Fibroblast of peridontal ligament (primary cell): ENCODE data around the gene CCDC127.

ENCODE experiments used
- DNase-seq: peaks from one replicate; pipeline ENCODE4 v3.0.0-alpha.2; 2010; ENCODE audit errors: extremely low read depth

The CCDC127 gene

DNA sequence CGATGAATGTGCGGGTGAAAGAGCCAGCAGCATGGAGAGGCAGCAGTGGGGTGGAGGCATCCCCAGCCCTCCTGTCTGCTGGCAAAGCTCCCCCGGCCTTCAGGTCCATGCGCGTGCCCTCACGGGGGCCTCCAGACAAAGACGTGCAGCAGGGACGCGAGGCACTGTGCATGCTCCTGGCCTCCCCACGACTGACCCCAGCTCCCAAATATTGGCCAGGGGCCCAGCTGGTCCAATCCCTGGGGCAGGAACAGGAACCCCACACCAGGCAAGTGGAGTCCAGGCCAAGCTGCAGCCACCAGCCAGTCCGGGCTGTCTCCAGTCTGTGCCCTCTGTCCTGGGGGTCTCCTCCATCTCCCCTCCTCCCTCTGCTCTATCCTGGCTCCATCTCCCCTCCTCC, 60.2 kb downstream of the CCDC127 start:
- no peak for DNase-seq

DNA sequence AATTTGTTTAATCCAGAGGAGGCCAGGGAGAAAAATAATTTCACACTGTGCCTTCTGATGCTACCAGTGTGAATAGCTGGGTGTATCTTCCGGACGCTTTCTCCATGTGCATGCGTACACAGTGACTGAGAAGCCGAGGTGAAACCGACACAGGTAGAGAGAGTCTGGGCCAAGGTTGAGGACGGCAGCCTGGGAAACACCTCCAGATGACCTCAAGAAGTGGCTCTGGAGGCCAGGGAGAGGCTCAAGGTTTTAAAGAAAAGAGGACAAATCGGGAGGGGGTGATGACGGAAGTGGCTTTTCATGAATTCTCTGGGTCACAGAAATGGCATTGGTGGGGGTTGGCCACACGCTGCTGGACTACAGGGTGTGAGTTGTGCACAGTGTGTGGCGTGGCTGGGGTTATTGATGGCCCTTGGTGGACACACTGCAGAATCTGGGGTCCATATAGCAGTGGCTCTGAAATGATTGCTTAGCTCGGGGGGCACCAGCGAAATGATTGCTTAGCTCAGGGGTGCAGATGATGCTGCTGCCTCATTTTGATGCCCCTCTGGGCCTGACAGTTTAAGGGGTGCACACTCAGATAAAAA, 60.7 kb downstream of the CCDC127 start:
- no peak for DNase-seq

DNA sequence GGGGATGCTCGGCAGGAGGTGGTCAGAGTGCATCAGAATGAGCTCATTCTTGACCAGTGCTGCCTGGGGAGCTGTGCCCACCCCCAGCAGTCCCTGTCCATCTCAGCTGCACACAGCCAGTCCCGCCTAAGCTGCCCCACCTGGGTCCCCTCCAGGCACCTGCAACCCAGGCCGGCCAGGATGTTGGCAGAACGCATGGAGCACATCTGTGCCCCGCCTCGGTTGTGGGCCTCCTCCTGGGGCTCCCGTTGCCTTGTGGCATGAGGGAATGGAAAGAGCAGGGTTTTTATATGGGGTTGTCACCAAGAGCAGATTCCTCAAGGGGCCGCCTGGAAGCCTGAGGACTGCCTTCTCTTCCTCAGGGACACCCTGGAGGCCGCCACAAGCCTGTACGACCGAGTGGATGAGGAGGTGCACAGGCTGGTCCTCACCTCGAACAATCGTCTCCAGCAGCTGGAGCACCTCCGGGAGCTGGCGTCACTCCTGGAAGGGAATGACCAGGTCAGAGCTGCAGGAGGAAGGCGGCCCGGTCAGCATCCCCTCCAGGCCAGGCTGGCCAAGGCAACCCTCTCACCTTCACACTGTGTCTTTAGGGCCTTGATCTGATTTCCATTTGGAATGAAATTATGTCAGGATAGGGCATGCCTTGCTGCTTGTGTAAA, 61.4 kb downstream of the CCDC127 start:
- DNase-seq = no peak

DNA sequence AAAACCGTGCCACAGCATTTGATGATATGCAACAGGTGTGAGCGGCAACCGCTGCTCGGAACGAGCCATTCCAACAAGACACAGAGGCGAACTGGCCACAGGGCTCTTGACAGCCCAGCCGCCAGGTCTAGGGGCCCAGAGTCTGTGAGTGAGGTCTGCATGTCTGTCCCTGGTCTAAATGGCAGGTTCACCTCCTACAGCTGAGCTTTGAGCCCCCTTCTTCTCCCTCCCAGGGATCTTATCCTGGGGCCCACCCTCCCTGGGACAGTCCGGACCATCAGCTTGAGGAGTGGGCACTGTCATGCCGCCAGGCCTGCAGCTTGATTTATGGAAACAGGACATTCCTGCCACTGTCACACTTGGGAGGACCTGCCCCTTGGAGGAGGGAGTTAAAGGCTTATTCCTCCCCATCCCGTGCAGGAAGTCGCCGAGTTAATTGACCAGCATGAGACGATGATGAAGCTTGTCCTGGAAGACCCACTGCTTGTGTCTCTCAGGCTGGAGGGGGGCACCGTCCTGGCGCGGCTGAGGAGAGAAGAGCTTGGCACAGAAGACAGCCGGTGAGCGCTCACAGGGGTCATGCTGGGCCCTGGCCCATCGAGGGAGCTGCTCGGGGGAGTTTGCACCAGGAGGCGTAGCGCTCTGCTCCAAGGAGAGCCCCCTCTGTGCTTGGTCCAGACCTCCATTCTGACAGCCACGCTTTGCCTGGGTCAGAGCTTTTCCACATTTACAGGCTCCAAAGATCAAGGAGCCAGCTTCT, 62.1 kb downstream of the CCDC127 start:
- no peak for DNase-seq

DNA sequence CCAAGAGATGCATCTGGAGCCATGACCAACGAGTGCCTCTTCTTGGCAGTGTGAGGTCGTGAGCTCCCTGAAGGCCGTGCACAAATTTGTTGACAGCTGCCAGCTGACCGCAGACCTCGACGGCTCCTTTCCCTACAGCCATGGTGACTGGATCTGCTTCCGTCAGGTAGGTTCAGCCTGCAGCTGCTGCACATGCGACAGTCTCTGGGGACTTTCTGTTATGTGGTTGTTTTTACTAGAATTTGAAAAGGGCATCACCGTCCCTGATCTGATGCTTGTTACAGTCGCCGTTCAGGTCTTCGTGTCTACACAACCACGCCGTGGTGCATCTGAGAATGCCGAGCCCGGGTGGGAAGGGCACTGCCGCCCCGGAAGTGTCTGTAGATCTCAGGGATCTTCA, 63.1 kb downstream of the CCDC127 start:
- DNase-seq = no peak

DNA sequence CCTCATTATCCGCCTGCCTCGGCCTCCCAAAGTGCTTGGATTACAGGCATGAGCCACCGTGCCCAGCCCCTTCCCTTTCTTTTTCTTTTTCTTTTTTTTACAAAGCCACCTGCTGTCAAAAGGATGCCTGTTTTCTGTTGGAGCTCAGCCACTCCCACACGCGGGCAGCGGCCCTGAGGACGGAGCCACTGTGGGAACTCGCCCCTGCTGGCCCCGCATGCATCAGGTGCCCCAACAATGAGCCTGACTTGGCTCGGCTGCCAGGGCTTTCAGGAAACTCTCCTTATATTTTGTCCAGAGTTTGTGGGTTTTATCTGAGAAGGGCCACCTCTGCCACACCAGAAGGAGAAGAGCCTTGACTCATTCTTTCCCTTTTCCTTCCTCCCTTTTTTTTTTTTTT, 63.7 kb downstream of the CCDC127 start:
- no peak for DNase-seq

DNA sequence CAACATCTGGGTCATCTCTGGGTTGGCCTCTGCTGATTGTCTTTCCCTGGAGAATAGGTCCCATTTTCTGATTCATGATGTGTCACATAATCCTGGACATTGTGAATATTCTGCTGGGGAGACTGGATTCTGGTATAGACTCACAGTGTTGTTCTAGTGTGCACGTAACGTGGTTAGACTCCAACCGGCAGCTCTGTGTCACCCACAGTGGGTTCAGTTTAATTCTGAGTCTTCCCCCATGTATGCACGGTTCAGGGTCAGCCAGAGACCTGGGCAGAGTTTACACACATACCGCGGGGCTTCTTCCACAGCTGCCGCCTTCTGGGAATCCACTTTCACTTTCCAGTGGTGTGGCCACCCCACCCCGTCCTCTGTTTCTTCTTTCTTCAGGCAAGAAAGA, 64.7 kb downstream of the CCDC127 start:
- DNase-seq = peak; percentile 23

DNA sequence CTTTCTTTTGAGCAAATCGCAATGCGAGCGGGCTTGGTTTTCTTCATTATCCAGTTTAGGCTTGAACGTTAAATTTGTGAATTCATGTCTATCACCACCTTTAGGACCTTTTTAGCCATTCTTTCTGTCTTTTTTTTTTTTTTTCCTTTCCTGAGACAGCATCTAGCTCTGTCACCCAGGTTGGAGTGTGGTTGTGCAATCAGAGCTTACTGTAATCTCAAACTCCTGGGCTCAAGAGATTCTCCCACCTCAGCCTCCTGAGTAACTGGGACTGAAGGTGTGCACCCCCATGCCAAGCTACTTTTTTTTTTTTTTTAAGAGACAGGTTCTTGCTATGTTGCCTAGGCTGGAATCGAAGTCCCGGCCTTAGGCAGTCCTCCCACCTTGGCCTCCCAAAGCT, 65.9 kb downstream of the CCDC127 start:
- no peak for DNase-seq

DNA sequence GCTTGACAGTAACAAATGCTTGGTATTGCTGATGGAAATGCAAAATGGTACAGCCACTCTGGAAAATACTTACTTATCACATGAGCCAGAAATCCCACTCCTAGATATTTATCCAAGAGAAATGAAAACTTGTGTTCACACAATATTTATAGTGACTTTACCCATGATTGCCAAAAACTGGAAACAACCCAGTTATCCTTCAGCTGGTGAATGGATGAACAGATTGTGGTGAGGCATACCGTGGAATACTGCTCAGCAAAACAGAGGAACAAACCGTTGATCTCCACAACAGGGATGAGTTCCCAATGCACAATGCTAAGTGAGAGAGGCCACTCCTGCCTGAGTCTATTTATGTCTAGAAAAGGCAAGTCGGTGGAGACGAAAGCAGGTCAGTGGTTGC, 67.2 kb downstream of the CCDC127 start:
- no peak for DNase-seq

DNA sequence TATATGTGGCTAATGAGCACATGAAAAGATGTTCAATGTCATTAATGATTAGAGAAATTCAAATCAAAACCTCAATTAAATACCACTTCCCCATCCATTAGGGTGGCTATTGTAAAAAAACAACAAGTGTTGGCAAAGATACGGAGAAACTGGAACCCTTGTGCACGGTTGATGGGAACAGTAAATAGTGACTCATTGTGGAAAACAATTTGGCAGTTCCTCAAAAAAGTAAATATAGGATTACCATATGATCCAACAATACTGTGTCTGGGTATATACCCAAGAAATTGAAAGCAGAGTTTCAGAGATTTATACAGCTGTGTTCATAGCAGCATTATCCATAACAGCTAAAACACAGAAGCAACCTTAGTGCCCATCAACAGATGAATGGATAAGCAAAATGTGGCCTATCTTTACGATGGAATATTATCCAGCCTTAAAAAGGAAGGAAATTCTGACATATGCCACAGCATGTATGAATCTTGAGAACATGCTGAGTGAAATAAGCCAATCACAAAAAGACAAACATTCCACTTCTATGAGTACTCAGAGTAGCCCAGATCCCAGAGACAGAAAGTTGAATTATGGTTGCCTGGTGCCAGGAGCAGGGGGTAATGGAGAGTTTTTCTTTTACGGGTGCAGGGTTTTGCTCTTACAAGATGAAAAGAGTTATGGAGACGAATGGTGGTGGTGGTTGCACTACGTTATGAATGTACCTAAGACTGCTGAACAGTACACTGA, 68.0 kb downstream of the CCDC127 start:
- peak; percentile 62 for DNase-seq

DNA sequence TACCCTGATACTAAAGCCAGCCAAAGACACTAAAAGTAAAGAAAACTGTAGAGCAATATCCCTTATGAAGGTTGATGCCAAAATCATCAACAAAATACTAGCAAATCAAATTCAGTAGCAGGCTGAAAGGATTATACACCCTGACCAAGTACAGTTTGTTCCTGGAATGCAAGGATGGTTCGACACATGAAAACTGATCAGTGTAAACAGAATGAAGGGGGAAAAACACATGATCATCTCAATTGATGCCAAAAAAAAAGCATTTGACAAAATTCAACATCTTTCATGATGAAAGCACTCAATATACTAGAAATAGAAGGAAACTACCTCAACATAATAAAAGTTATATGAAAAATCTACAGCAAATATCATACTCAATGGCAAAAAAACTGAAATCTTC, 70.2 kb downstream of the CCDC127 start:
- DNase-seq = peak; percentile 9
